Endothelial cell of umbilical vein (primary cell): ENCODE data around the gene NEK2. TPM values are rescaled to one million over a fixed set of nuclear protein-coding genes. Genes with fewer than 3 reads are reported as not detected.

Experiments used
- BruUV-seq: library from RNA; stranded (reverse); fragments of 400-500 nt; replicated peaks from 2 replicates; lab custom pipeline; 2021; lab: Mats Ljungman, UMichigan
- CTCF ChIA-PET: fragments of 300-600, 350-600 bp; sonication (Branson Sonifier 250); formaldehyde crosslinking; loops from one replicate; lab custom pipeline; 2021; ENCODE audit warnings: antibody characterized with exemption, inconsistent platforms; lab: Charles Lee
- POLR2A ChIA-PET: fragments of 300-600, 350-600 bp; sonication (Branson Sonifier 250); formaldehyde crosslinking; loops from one replicate; lab custom pipeline; 2021; ENCODE audit warnings: antibody characterized with exemption, inconsistent platforms; lab: Charles Lee
- DNase-seq: peaks from one replicate; pipeline ENCODE4 v3.0.0-alpha.2; 2011; ENCODE audit warnings: low read depth, low spot score
- FAIRE-seq: peaks from 2 replicates; lab custom pipeline; 2011; peaks lifted over from hg19 to GRCh38; lab: Jason Lieb, UNC
- H2AFZ ChIP-seq: 2 replicates; pipeline ENCODE4 v1.6.0; 2012; ENCODE audit warnings: low read depth, low read length, control low read depth, inconsistent platforms
- H3K27ac ChIP-seq: 2 replicates; pipeline ENCODE4 v1.5.1; 2011; ENCODE audit warnings: low read depth, mild to moderate bottlenecking, control low read depth, low read length, moderate library complexity; ENCODE audit not compliant: insufficient read depth
- H3K27me3 ChIP-seq, 2 experiments: 2 replicates each; pipeline versions ENCODE4 v1.6.0 to v1.6.1; 2011; ENCODE audit warnings: low read length in 2 of 2, mixed read lengths in 1 of 2; ENCODE audit not compliant: control insufficient read depth in 2 of 2, insufficient read depth in 2 of 2
- H3K36me3 ChIP-seq, 2 experiments: 2 replicates in 1 of 2; 3 replicates in 1 of 2; pipeline ENCODE4 v1.5.1; 2011; ENCODE audit warnings: low read length in 2 of 2, mild to moderate bottlenecking in 1 of 2, moderate library complexity in 1 of 2; ENCODE audit not compliant: control insufficient read depth in 2 of 2, insufficient read depth in 2 of 2; ENCODE audit errors: extremely low read depth in 1 of 2
- H3K4me1 ChIP-seq: 3 replicates; pipeline ENCODE4 v1.5.1; 2011; ENCODE audit warnings: mild to moderate bottlenecking, low read length; ENCODE audit not compliant: control insufficient read depth, insufficient read depth; ENCODE audit errors: extremely low read depth
- H3K4me2 ChIP-seq: 2 replicates; pipeline ENCODE4 v1.6.1; 2011; ENCODE audit warnings: low read length, control low read depth, mixed read lengths; ENCODE audit not compliant: insufficient read depth
- H3K4me3 ChIP-seq, 3 experiments: fragments of 200-600 bp in 1 of 3; sonication (generic), shearing (Covaris generic) in 1 of 3; replicated peaks in 1 of 3; 2 replicates each; pipeline ENCODE4 v1.5.1; 2011 to 2016; ENCODE audit warnings: control low read depth in 3 of 3, low read length in 3 of 3, mild to moderate bottlenecking in 2 of 3, inconsistent platforms in 1 of 3, low read depth in 1 of 3, moderate library complexity in 1 of 3; ENCODE audit not compliant: insufficient read depth in 1 of 3
- H3K79me2 ChIP-seq: 2 replicates; pipeline ENCODE4 v1.6.0; 2012; ENCODE audit warnings: low read length, inconsistent platforms; ENCODE audit not compliant: control insufficient read depth, insufficient read depth
- H3K9ac ChIP-seq: replicated peaks from 2 replicates; pipeline ENCODE3; 2011; ENCODE audit warnings: low read length, control low read depth; ENCODE audit not compliant: insufficient read depth; ENCODE audit errors: extremely low read depth
- H3K9me1 ChIP-seq: replicated peaks from 3 replicates; pipeline ENCODE4 v1.6.0; 2011; ENCODE audit warnings: mild to moderate bottlenecking, low read length; ENCODE audit not compliant: control insufficient read depth, insufficient read depth; ENCODE audit errors: extremely low read depth
- H3K9me3 ChIP-seq: replicated peaks from 2 replicates; pipeline ENCODE4 v1.5.1; 2012; ENCODE audit warnings: low read length, inconsistent platforms; ENCODE audit not compliant: control insufficient read depth, insufficient read depth
- H4K20me1 ChIP-seq: replicated peaks from 2 replicates; pipeline ENCODE3; 2011; ENCODE audit warnings: mild to moderate bottlenecking, low read length; ENCODE audit not compliant: control insufficient read depth, insufficient read depth; ENCODE audit errors: extremely low read depth
- EZH2 ChIP-seq: IDR thresholded peaks from 2 replicates; pipeline ENCODE4 v1.6.1; 2012; ENCODE audit warnings: borderline replicate concordance, low read depth, mild to moderate bottlenecking, moderate library complexity, low read length, inconsistent platforms; ENCODE audit not compliant: severe bottlenecking
- FOS ChIP-seq: IDR thresholded peaks from 2 replicates; pipeline ENCODE4 v1.6.1; 2011; ENCODE audit warnings: mild to moderate bottlenecking, low read length, moderate library complexity, borderline replicate concordance; ENCODE audit not compliant: insufficient read depth
- GATA2 ChIP-seq: IDR thresholded peaks from 2 replicates; pipeline ENCODE4 v1.7.0; 2011; ENCODE audit warnings: low read depth, mild to moderate bottlenecking, moderate library complexity, mixed read lengths, low read length; ENCODE audit not compliant: insufficient read length, insufficient read depth
- JUN ChIP-seq: IDR thresholded peaks from 2 replicates; pipeline ENCODE4 v1.6.1; 2011; ENCODE audit warnings: borderline replicate concordance, low read depth; ENCODE audit not compliant: insufficient read length, insufficient read depth
- MYC ChIP-seq: IDR thresholded peaks from one replicate; pipeline ENCODE4 v1.6.1; 2011; ENCODE audit warnings: mild to moderate bottlenecking, low read depth, low read length
- POLR2A ChIP-seq: IDR thresholded peaks from 2 replicates; pipeline ENCODE4 v1.6.1; 2012; ENCODE audit warnings: low read depth, mild to moderate bottlenecking, control low read depth, low read length
- POLR2AphosphoS5 ChIP-seq: IDR thresholded peaks from 2 replicates; pipeline ENCODE4 v1.6.1; 2012; ENCODE audit warnings: low read depth, mild to moderate bottlenecking, control low read depth, low read length, moderate library complexity; ENCODE audit not compliant: insufficient read depth
- dilution Hi-C: fragments of 300-500 bp; cut with MboI; formaldehyde crosslinking; loops from one replicate; pipeline ENCODE4 v1.15.0; 2019; ENCODE audit warnings: low sequenced_read_pairs; ENCODE audit not compliant: extremely low pct_ligation_motif_present
- intact Hi-C: fragments of 100-400 bp; cut with micrococcal nuclease; formaldehyde crosslinking; loops from one replicate; pipeline ENCODE4 v1.10.0; 2022
- polyA plus RNA-seq, 4 experiments: library from polyadenylated mRNA; depleted of rRNA in 3 of 4; stranded (reverse) in 3 of 4; unstranded in 1 of 4; fragments of >200 nt; gene quantifications; 2 replicates each; pipeline versions ENCODE4 v1.2.1 to v1.2.3, GENCODE V29; 2011 to 2012; ENCODE audit warnings: missing spikeins in 1 of 4
- total RNA-seq: library from RNA; stranded (reverse); gene quantifications from 2 replicates; pipeline ENCODE4 v1.2.3, GENCODE V29; 2021
- TF ChIP-seq, protein P1 (sequence below), 2 donors: IDR thresholded peaks; 1 replicate in 1 of 2; 2 replicates in 1 of 2; pipeline ENCODE4 v1.5.1; 2011; ENCODE audit warnings: low read length in 2 of 2, mild to moderate bottlenecking in 2 of 2, moderate library complexity in 2 of 2, control low read depth in 1 of 2, inconsistent platforms in 1 of 2, low read depth in 1 of 2; ENCODE audit not compliant: insufficient read depth in 1 of 2; ENCODE audit errors: extremely low read depth in 1 of 2
- TF ChIP-seq, protein P2 (sequence below): IDR thresholded peaks from 2 replicates; pipeline ENCODE4 v1.6.1; 2011; ENCODE audit not compliant: insufficient read depth, insufficient read length

The NEK2 gene
- total and polyA plus RNA-seq, 2 donors (not counting 3 experiments of a cell fraction or from before 2014, with no cell fraction given), result 6.6 to 19.0 TPM

DNA sequence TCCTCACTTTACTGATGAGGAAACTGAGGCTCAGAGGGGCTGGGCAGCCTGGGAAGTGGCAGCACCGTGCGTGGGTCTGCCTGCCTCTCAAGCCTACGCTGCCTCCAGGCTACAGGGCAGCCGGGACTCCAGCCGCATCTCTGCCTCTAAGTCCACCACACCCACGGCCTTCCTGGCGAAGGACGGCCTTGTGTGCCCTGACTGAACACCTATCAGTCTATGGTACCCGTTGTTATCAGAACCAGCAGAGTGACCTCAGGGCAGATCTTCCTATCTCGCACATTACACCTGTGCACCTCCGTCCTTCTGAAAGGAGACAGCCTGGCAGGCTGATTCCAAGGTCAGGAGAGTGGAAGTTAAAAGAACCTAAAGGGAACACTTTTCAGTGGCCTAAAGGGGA is 60.8 kb downstream of the NEK2 start:
- Histone ChIP-seq H3K9ac (no peak overlapping the region), H3K4me2 (no peak overlapping the region), H3K9me1 (no peaks in the 10 kb centered on the region), H3K79me2 (no peaks in the 10 kb centered on the region), H3K27me3 (no peaks in the 10 kb centered on the region), H3K36me3 (no peaks in the 10 kb centered on the region), H4K20me1 (no peaks in the 10 kb centered on the region), H3K27ac (no peak overlapping the region), H3K4me1 (no peaks in the 10 kb centered on the region), H3K9me3 (no peaks in the 10 kb centered on the region), H2AFZ (no peak overlapping the region), H3K4me3 (no peak overlapping the region)
- FAIRE-seq (no peak), DNase-seq (no peak)
- dilution Hi-C loops (no loop called here), intact Hi-C loops (no loop called here)
- CTCF ChIA-PET, result interaction anchor here (1.2 to 1.4 kb wide), 2 partner anchors 10 to 18 kb away, joined by 3 to 5 read pairs; no protein-coding TSS in a partner anchor
- BruUV-seq, result no TSS peak
- POLR2A ChIA-PET, result no interaction called here
- TF ChIP-seq EZH2, result no peak
- TF ChIP-seq, protein P1, sequence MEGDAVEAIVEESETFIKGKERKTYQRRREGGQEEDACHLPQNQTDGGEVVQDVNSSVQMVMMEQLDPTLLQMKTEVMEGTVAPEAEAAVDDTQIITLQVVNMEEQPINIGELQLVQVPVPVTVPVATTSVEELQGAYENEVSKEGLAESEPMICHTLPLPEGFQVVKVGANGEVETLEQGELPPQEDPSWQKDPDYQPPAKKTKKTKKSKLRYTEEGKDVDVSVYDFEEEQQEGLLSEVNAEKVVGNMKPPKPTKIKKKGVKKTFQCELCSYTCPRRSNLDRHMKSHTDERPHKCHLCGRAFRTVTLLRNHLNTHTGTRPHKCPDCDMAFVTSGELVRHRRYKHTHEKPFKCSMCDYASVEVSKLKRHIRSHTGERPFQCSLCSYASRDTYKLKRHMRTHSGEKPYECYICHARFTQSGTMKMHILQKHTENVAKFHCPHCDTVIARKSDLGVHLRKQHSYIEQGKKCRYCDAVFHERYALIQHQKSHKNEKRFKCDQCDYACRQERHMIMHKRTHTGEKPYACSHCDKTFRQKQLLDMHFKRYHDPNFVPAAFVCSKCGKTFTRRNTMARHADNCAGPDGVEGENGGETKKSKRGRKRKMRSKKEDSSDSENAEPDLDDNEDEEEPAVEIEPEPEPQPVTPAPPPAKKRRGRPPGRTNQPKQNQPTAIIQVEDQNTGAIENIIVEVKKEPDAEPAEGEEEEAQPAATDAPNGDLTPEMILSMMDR (IDR thresholded peaks at IDR 0.05; ENCODE audit: extremely low read depth in 1 of 2, insufficient read depth in 1 of 2, low read depth in 1 of 2, low read length in 2 of 2), result no peak
- TF ChIP-seq, protein P2, sequence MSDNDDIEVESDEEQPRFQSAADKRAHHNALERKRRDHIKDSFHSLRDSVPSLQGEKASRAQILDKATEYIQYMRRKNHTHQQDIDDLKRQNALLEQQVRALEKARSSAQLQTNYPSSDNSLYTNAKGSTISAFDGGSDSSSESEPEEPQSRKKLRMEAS, result no peak
- TF ChIP-seq POLR2A, result no peak
- no peak for TF ChIP-seq GATA2
- no peak for TF ChIP-seq JUN
- no peak for TF ChIP-seq FOS
- TF ChIP-seq MYC, result no peak
- no peak for TF ChIP-seq POLR2AphosphoS5
